Stomach (tissue), 9 donors: ENCODE measurements around the gene GPR15LG. TPM values are rescaled to one million over a fixed set of nuclear protein-coding genes. Genes with fewer than 3 reads are reported as not detected.
"Not testable (repeated sequence)": the region's sequence is repeated elsewhere in the genome, so short reads cannot be mapped to it uniquely, and the experiment has no call there.

Source experiments
- DNase-seq, 2 donors: peaks; one replicate each; pipeline versions ENCODE4 v3.0.0 to v3.0.0-alpha.2; 2013 to 2019
- H3K27ac ChIP-seq, 5 donors: fragments of 200-600 bp in 4 of 5; sonication (generic) in 4 of 5; one replicate each; pipeline ENCODE4 v1.5.1; 2013 to 2019; ENCODE audit warnings: mild to moderate bottlenecking in 1 of 5, moderate library complexity in 1 of 5
- H3K27me3 ChIP-seq, 3 donors: fragments of 200-600 bp; sonication (generic); one replicate each; pipeline ENCODE4 v1.5.1; 2017 to 2019; ENCODE audit warnings: mixed run types in 1 of 3
- H3K36me3 ChIP-seq, 4 donors: fragments of 200-600 bp; sonication (generic); 1 replicate in 3 of 4; 2 replicates in 1 of 4; pipeline ENCODE4 v1.5.1; 2016 to 2019
- H3K4me1 ChIP-seq, 4 donors: fragments of 200-600 bp; sonication (generic); one replicate each; pipeline ENCODE4 v1.5.1; 2016 to 2019
- H3K4me3 ChIP-seq, 4 donors: fragments of 200-600 bp; sonication (generic) in 3 of 4; one replicate each; pipeline ENCODE4 v1.5.1; 2016 to 2019; ENCODE audit warnings: mild to moderate bottlenecking in 1 of 4
- H3K9me3 ChIP-seq, 4 donors: fragments of 200-600 bp; sonication (generic); one replicate each; pipeline ENCODE4 v1.5.1; 2016 to 2019
- CTCF ChIP-seq, 7 experiments: fragments of 450-650 bp in 4 of 7; fragments of 200-600 bp in 3 of 7; sonication (generic) in 3 of 7; IDR thresholded peaks; one replicate each; pipeline ENCODE4 v1.5.1; 2016 to 2019; ENCODE audit warnings: antibody characterized with exemption in 7 of 7, control low read depth in 2 of 7, mild to moderate bottlenecking in 1 of 7
- EP300 ChIP-seq: sonication (generic); formaldehyde crosslinking; IDR thresholded peaks from one replicate; pipeline ENCODE4 v1.6.1; 2017; ENCODE audit warnings: antibody characterized with exemption
- POLR2A ChIP-seq, 4 donors: fragments of 450-650 bp; IDR thresholded peaks; one replicate each; pipeline ENCODE4 v1.6.1; 2016; ENCODE audit warnings: antibody characterized with exemption in 4 of 4, control low read depth in 2 of 4, mild to moderate bottlenecking in 1 of 4, moderate library complexity in 1 of 4
- POLR2AphosphoS5 ChIP-seq, 3 donors: sonication (generic); formaldehyde crosslinking; IDR thresholded peaks; one replicate each; pipeline ENCODE4 v1.6.1; 2016; ENCODE audit warnings: antibody characterized with exemption in 3 of 3
- WGBS, 5 donors: extraction: QIAGEN DNeasy Blood & Tissue Kit in 3 of 5; methylation state at CpG; one replicate each; pipeline versions ENCODE4 v1.1.5 to v1.1.7; 2013 to 2018; 5-methylcytosine and 5-hydroxymethylcytosine counted together
- intact Hi-C: fragments of 100-400 bp; cut with DNase I; formaldehyde crosslinking; loops from one replicate; pipeline ENCODE4 v1.15.1; 2023; ENCODE audit warnings: low total_unique reads
- polyA plus RNA-seq, 3 donors: library from polyadenylated mRNA; stranded (reverse); fragments of 200-250 nt; gene quantifications; one replicate each; pipeline ENCODE4 v1.2.3, GENCODE V29; 2013
- total RNA-seq, 5 donors: library from RNA; depleted of rRNA; stranded (reverse); fragments of >200 nt; gene quantifications; one replicate each; pipeline versions ENCODE4 v1.1.0 to v1.2.3, GENCODE V29; 2014 to 2016
- donor health status: healthy with polysubstance abuse.
- donor health status: Bipolar disorder and iron deficiency.
- donor health status: healthy.

GPR15LG gene
- total and polyA plus RNA-seq, 8 donors = 0.92 to 82.4 (median 7.5) TPM; not detected in 5

GRCh38 chr10:84147347-84147746 lies 26.3 kb upstream of the GPR15LG start:
- H3K27ac ChIP-seq = no peak overlapping the region
- H3K36me3 ChIP-seq = peaks cover 71 to 97% (median 96%) of the 10 kb centered on the region in 4 donors
- TF ChIP-seq POLR2AphosphoS5 (IDR thresholded peaks at IDR 0.05) = no peak
- no peak for TF ChIP-seq CTCF (IDR thresholded peaks at IDR 0.05)
- no peak for TF ChIP-seq EP300
- no peak for TF ChIP-seq POLR2A (IDR thresholded peaks at IDR 0.05)
- intact Hi-C loops = no loop called here
- no peak for DNase-seq
- H3K4me3 ChIP-seq = no peak overlapping the region
- H3K27me3 ChIP-seq = no peaks in the 10 kb centered on the region
- H3K9me3 ChIP-seq = no peaks in the 10 kb centered on the region
- H3K4me1 ChIP-seq = no peaks in the 10 kb centered on the region

- H3K27ac ChIP-seq, H3K27me3 ChIP-seq, H3K9me3 ChIP-seq, H3K4me1 ChIP-seq, intact Hi-C loops, H3K4me3 ChIP-seq: not testable (repeated sequence)
- WGBS, 5 donors = 83 to 88% (median 86%) methylated on average over 9 of the region's 9 CpGs
- TF ChIP-seq CTCF (IDR thresholded peaks at IDR 0.05) = peak in 3 of 7 experiments; percentile 50 to 67 (median 54)
- peak in 1 of 2 donors; percentile 62 for DNase-seq
- peaks cover 65 to 97% (median 96%) of the 10 kb centered on the region in 4 donors for H3K36me3 ChIP-seq
These were observed 25.5 kb upstream of the GPR15LG start for GRCh38 chr10:84148006-84148597.

- Histone ChIP-seq H3K27ac (no peak overlapping the region), H3K9me3 (no peaks in the 10 kb centered on the region), H3K4me3 (no peak overlapping the region), H3K36me3 (peaks cover 54 to 97% (median 96%) of the 10 kb centered on the region in 4 donors), H3K4me1 (no peaks in the 10 kb centered on the region), H3K27me3 (no peaks in the 10 kb centered on the region)
- 92 to 96% (median 96%) methylated on average over 2 of the region's 2 CpGs for WGBS, 5 donors
- TF ChIP-seq POLR2A (IDR thresholded peaks at IDR 0.05) (no peak), EP300 (no peak), CTCF (IDR thresholded peaks at IDR 0.05) (no peak), POLR2AphosphoS5 (IDR thresholded peaks at IDR 0.05) (no peak)
- intact Hi-C loops = no loop called here
- DNase-seq = no peak
These were observed 23.7 kb upstream of the GPR15LG start for GRCh38 chr10:84149854-84150253.

- DNase-seq = no peak
- Histone ChIP-seq H3K4me1 (no peaks in the 10 kb centered on the region), H3K4me3 (no peak overlapping the region), H3K36me3 (peaks cover 35 to 76% (median 75%) of the 10 kb centered on the region in 4 donors), H3K9me3 (no peaks in the 10 kb centered on the region), H3K27me3 (no peaks in the 10 kb centered on the region), H3K27ac (no peak overlapping the region)
- intact Hi-C loops = no loop called here
- TF ChIP-seq CTCF (IDR thresholded peaks at IDR 0.05) (no peak), POLR2A (IDR thresholded peaks at IDR 0.05) (no peak)
These were observed 20.8 kb upstream of the GPR15LG start for GRCh38 chr10:84152769-84153168.
